ENCODE results near the gene KRTAP3-3.

GRCh38 chr17:41001795-41002194 lies 7.8 kb upstream of the KRTAP3-3 start:
- TF ChIP-seq CTCF (IDR thresholded peaks at IDR 0.05; ENCODE audit: insufficient read depth, low read length, poor library complexity, severe bottlenecking): no peak
- no peak for TF ChIP-seq EZH2phosphoT487 (conservative IDR thresholded peaks at IDR 0.05; ENCODE audit: low read length)

Data from SU-DHL-6 (cell line).